Progenitor cell of endocrine pancreas (in vitro differentiated cells): ENCODE results near the gene CUL4A. TPM values are rescaled to one million over a fixed set of nuclear protein-coding genes. Genes with fewer than 3 reads are reported as not detected.
"Not testable (repeated sequence)": the region's sequence is repeated elsewhere in the genome, so short reads cannot be mapped to it uniquely, and the experiment has no call there.

Source experiments
- DNase-seq: peaks from one replicate; pipeline ENCODE4 v3.0.0; 2021; ENCODE audit warnings: low spot score; ENCODE audit not compliant: unreplicated experiment
- H3K27ac Mint-ChIP-seq: 2 replicates; pipeline ENCODE4 v1.8.0; 2021; ENCODE audit warnings: mild to moderate bottlenecking, moderate library complexity, mixed read lengths
- H3K27me3 Mint-ChIP-seq: 2 replicates; pipeline ENCODE4 v1.8.0; 2021; ENCODE audit warnings: mixed read lengths
- H3K36me3 Mint-ChIP-seq: 2 replicates; pipeline ENCODE4 v1.8.0; 2022; ENCODE audit warnings: mixed read lengths; ENCODE audit not compliant: insufficient read depth
- H3K4me1 Mint-ChIP-seq: 2 replicates; pipeline ENCODE4 v1.8.0; 2021; ENCODE audit warnings: low read depth, mixed read lengths
- H3K4me3 Mint-ChIP-seq: 2 replicates; pipeline ENCODE4 v1.8.0; 2021; ENCODE audit warnings: low read depth, mild to moderate bottlenecking, moderate library complexity, mixed read lengths
- H3K9me3 Mint-ChIP-seq: 2 replicates; pipeline ENCODE4 v1.8.0; 2021; ENCODE audit warnings: low read depth, mixed read lengths
- long read RNA-seq: library from polyadenylated mRNA; unstranded; transcript quantifications from one replicate; pipeline ENCODE4 v2.0.0, GENCODE V29; 2020
- total RNA-seq: library from RNA; stranded (reverse); gene quantifications from 2 replicates; pipeline ENCODE4 v1.2.1, GENCODE V29; 2021
- TF ChIP-seq, protein P1 (sequence below): fragments of 200-600 bp; sonication (generic); IDR thresholded peaks from one replicate; pipeline ENCODE4 v1.5.0; 2021; ENCODE audit warnings: antibody characterized with exemption, mild to moderate bottlenecking; ENCODE audit not compliant: unreplicated experiment

Gene CUL4A
- total RNA-seq: 75.8 and 77.1 TPM in 2 replicates
- long read RNA-seq, full-length matches to known transcripts: 52 of 120 reads
- long read RNA-seq, partial matches to known transcripts: 45 of 120 reads
- long read RNA-seq, other reads (novel, unspliced or antisense): 23 of 120 reads

DNA sequence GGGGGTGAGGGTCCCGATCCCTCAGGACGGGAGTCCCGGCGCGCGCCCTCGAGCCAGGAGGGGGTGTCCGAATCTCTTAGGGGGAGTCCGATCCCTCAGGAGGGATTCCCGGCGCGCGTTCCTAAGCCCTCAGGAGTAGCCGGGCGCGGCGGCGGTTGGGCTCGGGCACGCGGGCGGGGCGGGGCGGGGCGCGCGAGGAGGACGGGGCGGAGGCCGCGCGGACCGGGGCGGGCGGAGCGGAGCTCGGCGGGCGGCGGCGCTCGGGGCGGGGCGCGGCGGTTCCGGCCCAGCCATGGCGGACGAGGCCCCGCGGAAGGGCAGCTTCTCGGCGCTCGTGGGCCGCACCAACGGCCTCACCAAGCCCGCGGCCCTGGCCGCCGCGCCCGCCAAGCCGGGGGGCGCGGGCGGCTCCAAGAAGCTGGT is at the start of gene CUL4A:
TSS of gene CUL4A (plus strand) at position 278 of the 423 bp plus-strand sequence. CDS start at position 293, 15 bp downstream.
- TF ChIP-seq, protein P1, sequence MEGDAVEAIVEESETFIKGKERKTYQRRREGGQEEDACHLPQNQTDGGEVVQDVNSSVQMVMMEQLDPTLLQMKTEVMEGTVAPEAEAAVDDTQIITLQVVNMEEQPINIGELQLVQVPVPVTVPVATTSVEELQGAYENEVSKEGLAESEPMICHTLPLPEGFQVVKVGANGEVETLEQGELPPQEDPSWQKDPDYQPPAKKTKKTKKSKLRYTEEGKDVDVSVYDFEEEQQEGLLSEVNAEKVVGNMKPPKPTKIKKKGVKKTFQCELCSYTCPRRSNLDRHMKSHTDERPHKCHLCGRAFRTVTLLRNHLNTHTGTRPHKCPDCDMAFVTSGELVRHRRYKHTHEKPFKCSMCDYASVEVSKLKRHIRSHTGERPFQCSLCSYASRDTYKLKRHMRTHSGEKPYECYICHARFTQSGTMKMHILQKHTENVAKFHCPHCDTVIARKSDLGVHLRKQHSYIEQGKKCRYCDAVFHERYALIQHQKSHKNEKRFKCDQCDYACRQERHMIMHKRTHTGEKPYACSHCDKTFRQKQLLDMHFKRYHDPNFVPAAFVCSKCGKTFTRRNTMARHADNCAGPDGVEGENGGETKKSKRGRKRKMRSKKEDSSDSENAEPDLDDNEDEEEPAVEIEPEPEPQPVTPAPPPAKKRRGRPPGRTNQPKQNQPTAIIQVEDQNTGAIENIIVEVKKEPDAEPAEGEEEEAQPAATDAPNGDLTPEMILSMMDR: no peak
- peak within 1 kb of the TSS; percentile 90 for H3K27ac Mint-ChIP-seq
- H3K27me3 Mint-ChIP-seq: no peaks in the 10 kb centered on the region
- DNase-seq: peak; percentile 67
- peak within 1 kb of the TSS; percentile 89 for H3K4me3 Mint-ChIP-seq
- no peaks in the 10 kb centered on the region for H3K9me3 Mint-ChIP-seq
- peaks cover 18% of the 10 kb centered on the region for H3K4me1 Mint-ChIP-seq
- peaks cover 11% of the 10 kb centered on the region for H3K36me3 Mint-ChIP-seq

DNA sequence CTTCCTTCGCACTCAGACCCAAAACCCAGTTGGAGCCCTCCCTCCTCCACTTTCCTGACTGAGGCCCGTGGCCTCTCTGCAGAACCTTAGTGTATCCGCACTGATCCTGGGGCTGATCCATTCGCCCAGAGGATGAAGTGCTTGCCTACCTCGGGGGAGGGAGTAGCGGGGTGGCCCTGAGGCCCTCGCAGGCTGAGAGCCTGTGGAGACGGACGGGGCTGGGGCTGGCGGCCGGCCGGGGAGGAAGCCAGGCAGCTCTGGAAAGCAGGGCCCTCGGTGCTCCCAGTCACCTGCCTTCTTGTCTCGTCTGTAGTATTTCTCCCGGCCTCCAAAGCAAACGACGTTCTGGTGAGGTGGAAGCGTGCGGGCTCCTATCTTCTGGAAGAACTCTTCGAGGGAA is 49.7 kb upstream of the CUL4A start:
- TF ChIP-seq, protein P1: no peak
- DNase-seq: no peak
- H3K36me3 Mint-ChIP-seq: no peaks in the 10 kb centered on the region
- H3K9me3 Mint-ChIP-seq: no peaks in the 10 kb centered on the region
- peaks cover 10% of the 10 kb centered on the region for H3K4me1 Mint-ChIP-seq
- H3K27ac Mint-ChIP-seq: no peak overlapping the region
- no peak overlapping the region for H3K4me3 Mint-ChIP-seq
- peaks cover 35% of the 10 kb centered on the region for H3K27me3 Mint-ChIP-seq

DNA sequence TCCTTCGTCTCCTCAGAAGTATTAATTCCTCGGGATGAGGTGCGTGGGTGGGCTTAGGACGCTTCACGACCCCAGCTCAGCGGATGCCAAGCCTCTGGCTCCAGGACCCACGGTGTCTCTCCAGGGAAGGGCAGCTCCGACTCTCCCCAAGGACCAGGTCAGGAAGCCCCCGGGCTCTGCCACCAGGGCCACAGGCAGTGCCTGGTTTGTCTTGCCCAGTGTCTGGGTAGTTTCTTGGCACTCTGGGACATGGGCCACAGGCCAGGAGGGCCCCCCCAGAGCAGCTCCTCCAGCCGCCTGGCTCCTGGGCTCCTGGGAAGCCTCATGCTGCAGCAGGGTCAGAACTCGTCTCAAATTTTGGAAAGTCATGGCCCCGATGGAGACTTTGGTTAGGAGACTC is 48.4 kb upstream of the CUL4A start:
- TF ChIP-seq, protein P1: no peak
- Mint-ChIP-seq H3K36me3 (peaks cover 2% of the 10 kb centered on the region), H3K4me3 (no peak overlapping the region), H3K27ac (no peak overlapping the region), H3K9me3 (no peaks in the 10 kb centered on the region), H3K4me1 (peaks cover 10% of the 10 kb centered on the region), H3K27me3 (peaks cover 35% of the 10 kb centered on the region)
- DNase-seq: no peak

DNA sequence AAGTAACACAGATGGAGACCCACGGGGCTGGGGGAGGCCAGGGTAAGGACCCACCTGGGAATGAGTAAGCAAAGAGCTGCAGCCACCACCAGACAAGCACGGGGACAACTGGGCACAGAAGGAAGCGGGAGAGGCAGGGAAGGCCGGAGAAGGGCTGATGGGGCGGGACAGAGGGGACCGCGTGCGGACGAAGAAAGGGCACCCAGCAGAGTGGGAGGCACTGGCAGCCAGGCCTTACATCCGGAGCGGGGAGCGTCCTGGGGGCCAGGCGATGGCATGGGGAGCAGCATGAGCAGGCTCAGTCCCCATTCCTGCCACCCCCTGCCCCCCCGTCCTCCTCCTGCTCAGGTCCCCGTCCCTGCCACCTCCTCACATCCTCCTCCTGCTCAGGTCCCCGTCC is 48.0 kb upstream of the CUL4A start:
- DNase-seq: no peak
- Mint-ChIP-seq H3K27me3 (peaks cover 35% of the 10 kb centered on the region), H3K4me3 (no peak overlapping the region), H3K4me1 (peaks cover 10% of the 10 kb centered on the region), H3K27ac (no peak overlapping the region), H3K9me3 (no peaks in the 10 kb centered on the region), H3K36me3 (peaks cover 5% of the 10 kb centered on the region)
- TF ChIP-seq, protein P1: no peak

DNA sequence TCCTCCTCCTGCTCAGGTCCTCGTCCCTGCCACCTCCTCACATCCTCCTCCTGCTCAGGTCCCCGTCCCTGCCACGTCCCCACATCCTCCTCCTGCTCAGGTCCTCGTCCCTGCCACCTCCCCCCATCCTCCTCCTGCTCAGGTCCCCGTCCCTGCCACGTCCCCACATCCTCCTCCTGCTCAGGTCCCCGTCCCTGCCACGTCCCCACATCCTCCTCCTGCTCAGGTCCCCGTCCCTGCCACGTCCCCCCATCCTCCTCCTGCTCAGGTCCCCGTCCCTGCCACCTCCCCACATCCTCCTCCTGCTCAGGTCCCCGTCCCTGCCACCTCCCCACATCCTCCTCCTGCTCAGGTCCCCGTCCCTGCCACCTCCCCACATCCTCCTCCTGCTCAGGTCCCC is 47.4 kb upstream of the CUL4A start:
- not testable (repeated sequence) for H3K4me3 Mint-ChIP-seq, H3K27ac Mint-ChIP-seq, H3K9me3 Mint-ChIP-seq, DNase-seq, H3K36me3 Mint-ChIP-seq
- Mint-ChIP-seq H3K4me1 (peaks cover 10% of the 10 kb centered on the region), H3K27me3 (peaks cover 33% of the 10 kb centered on the region)
